ENCODE data around the gene PARL.

- TF ChIP-seq, protein P1, sequence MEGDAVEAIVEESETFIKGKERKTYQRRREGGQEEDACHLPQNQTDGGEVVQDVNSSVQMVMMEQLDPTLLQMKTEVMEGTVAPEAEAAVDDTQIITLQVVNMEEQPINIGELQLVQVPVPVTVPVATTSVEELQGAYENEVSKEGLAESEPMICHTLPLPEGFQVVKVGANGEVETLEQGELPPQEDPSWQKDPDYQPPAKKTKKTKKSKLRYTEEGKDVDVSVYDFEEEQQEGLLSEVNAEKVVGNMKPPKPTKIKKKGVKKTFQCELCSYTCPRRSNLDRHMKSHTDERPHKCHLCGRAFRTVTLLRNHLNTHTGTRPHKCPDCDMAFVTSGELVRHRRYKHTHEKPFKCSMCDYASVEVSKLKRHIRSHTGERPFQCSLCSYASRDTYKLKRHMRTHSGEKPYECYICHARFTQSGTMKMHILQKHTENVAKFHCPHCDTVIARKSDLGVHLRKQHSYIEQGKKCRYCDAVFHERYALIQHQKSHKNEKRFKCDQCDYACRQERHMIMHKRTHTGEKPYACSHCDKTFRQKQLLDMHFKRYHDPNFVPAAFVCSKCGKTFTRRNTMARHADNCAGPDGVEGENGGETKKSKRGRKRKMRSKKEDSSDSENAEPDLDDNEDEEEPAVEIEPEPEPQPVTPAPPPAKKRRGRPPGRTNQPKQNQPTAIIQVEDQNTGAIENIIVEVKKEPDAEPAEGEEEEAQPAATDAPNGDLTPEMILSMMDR (IDR thresholded peaks at IDR 0.05) = no peak
- TF ChIP-seq POLR2A (IDR thresholded peaks at IDR 0.05) = no peak
Observed at GRCh38 chr3:183818041-183818620, 66.5 kb downstream of the PARL start.

Measured in heart left ventricle (tissue), 13 donors.